Thoracic aorta (tissue), 2 donors: Measurements from ENCODE around the gene PIAS4. TPM values are rescaled to one million over a fixed set of nuclear protein-coding genes. Genes with fewer than 3 reads are reported as not detected.

Source experiments
- ATAC-seq: fragments of 150-250 bp; one replicate; pipeline ENCODE4 v1.8.0; 2017; ENCODE audit warnings: low read depth; ENCODE audit not compliant: insufficient number of reproducible peaks, low FRiP score
- DNase-seq: peaks from one replicate; pipeline ENCODE4 v3.0.0-alpha.2; 2020; ENCODE audit warnings: low spot score
- H3K27ac ChIP-seq, 2 donors: fragments of 200-600 bp; sonication (generic); 1 replicate in 1 of 2; 2 replicates in 1 of 2; pipeline ENCODE4 v1.5.1; 2016; ENCODE audit warnings: mild to moderate bottlenecking in 2 of 2, moderate library complexity in 2 of 2
- H3K27me3 ChIP-seq: fragments of 200-600 bp; sonication (generic); replicated peaks from 2 replicates; pipeline ENCODE4 v1.6.0; 2016; ENCODE audit warnings: mild to moderate bottlenecking; ENCODE audit not compliant: insufficient read depth
- H3K36me3 ChIP-seq: fragments of 200-600 bp; sonication (generic); one replicate; pipeline ENCODE4 v1.5.1; 2016
- H3K4me1 ChIP-seq, 2 donors: fragments of 200-600 bp; sonication (generic); 1 replicate in 1 of 2; 2 replicates in 1 of 2; pipeline versions ENCODE4 v1.5.1 to v1.6.0; 2016; ENCODE audit warnings: low read depth in 2 of 2, mild to moderate bottlenecking in 1 of 2; ENCODE audit not compliant: control insufficient read depth in 1 of 2
- H3K4me3 ChIP-seq: fragments of 200-600 bp; sonication (generic); 2 replicates; pipeline ENCODE4 v1.5.1; 2016; ENCODE audit warnings: mild to moderate bottlenecking
- H3K9me3 ChIP-seq: fragments of 200-600 bp; sonication (generic); 2 replicates; pipeline ENCODE4 v1.5.1; 2016
- CTCF ChIP-seq: fragments of 200-600 bp; sonication (generic); IDR thresholded peaks from one replicate; pipeline ENCODE4 v1.5.1; 2019; ENCODE audit warnings: antibody characterized with exemption
- total RNA-seq, 2 donors: library from RNA; depleted of rRNA; stranded (reverse); fragments of >200 nt; gene quantifications; one replicate each; pipeline versions ENCODE4 v1.1.0 to v1.2.3, GENCODE V29; 2016

Gene PIAS4
- total RNA-seq, 2 donors from 2014 or later = 10.2 to 32.2 TPM

- H3K4me1 ChIP-seq = peaks cover 53 to 66% of the 10 kb centered on the region in 2 donors
- H3K36me3 ChIP-seq = peaks cover 16% of the 10 kb centered on the region
- no peak for TF ChIP-seq CTCF
- peak overlapping the region; percentile 99 for H3K4me3 ChIP-seq
- H3K27me3 ChIP-seq = no peaks in the 10 kb centered on the region
- no peak for DNase-seq
- peak overlapping the region; percentile 94 to 100 for H3K27ac ChIP-seq
- ATAC-seq = no peak
- H3K9me3 ChIP-seq = no peaks in the 10 kb centered on the region
Observed at GRCh38 chr19:4058693-4059452, 51.3 kb downstream of the PIAS4 start.

- no peak for ATAC-seq
- no peak for TF ChIP-seq CTCF
- Histone ChIP-seq H3K9me3 (no peaks in the 10 kb centered on the region), H3K4me1 (peaks cover 53 to 67% of the 10 kb centered on the region in 2 donors), H3K27ac (peak overlapping the region; percentile 94 to 100), H3K27me3 (no peaks in the 10 kb centered on the region), H3K4me3 (peak overlapping the region; percentile 99), H3K36me3 (peaks cover 10% of the 10 kb centered on the region)
- DNase-seq = no peak
Observed at GRCh38 chr19:4059453-4059871, 51.9 kb downstream of the PIAS4 start.

- H3K27ac ChIP-seq = peak overlapping the region; percentile 94 to 100
- H3K9me3 ChIP-seq = no peaks in the 10 kb centered on the region
- no peak for DNase-seq
- no peaks in the 10 kb centered on the region for H3K27me3 ChIP-seq
- no peak for TF ChIP-seq CTCF
- H3K4me1 ChIP-seq = peaks cover 53 to 67% of the 10 kb centered on the region in 2 donors
- peaks cover 4% of the 10 kb centered on the region for H3K36me3 ChIP-seq
- ATAC-seq = no peak
- peak overlapping the region; percentile 99 for H3K4me3 ChIP-seq
Observed at GRCh38 chr19:4059891-4060620, 52.5 kb downstream of the PIAS4 start.

GRCh38 chr19:4060621-4061177, 53.2 kb downstream of the PIAS4 start:
- H3K36me3 ChIP-seq = no peaks in the 10 kb centered on the region
- peak overlapping the region; percentile 94 to 100 for H3K27ac ChIP-seq
- peak overlapping the region; percentile 99 for H3K4me3 ChIP-seq
- TF ChIP-seq CTCF = no peak
- no peaks in the 10 kb centered on the region for H3K9me3 ChIP-seq
- H3K27me3 ChIP-seq = no peaks in the 10 kb centered on the region
- H3K4me1 ChIP-seq = peaks cover 53 to 67% of the 10 kb centered on the region in 2 donors
- DNase-seq (no peak), ATAC-seq (no peak)

GRCh38 chr19:4061178-4061682, 53.7 kb downstream of the PIAS4 start:
- Histone ChIP-seq H3K36me3 (no peaks in the 10 kb centered on the region), H3K27me3 (no peaks in the 10 kb centered on the region), H3K4me3 (peak overlapping the region; percentile 99), H3K9me3 (no peaks in the 10 kb centered on the region), H3K27ac (peak overlapping the region; percentile 94 to 100), H3K4me1 (peaks cover 53 to 67% of the 10 kb centered on the region in 2 donors)
- no peak for TF ChIP-seq CTCF
- DNase-seq (peak; percentile 46), ATAC-seq (no peak)
